Umbilical cord (tissue), 2 donors: ENCODE data around the gene STK32C. TPM values are rescaled to one million over a fixed set of nuclear protein-coding genes. Genes with fewer than 3 reads are reported as not detected.

Experiments
- DNase-seq: peaks from one replicate; pipeline ENCODE4 v3.0.0-alpha.2; 2015; ENCODE audit warnings: low spot score
- total RNA-seq: library from RNA; depleted of rRNA; stranded (reverse); fragments of >200 nt; gene quantifications from one replicate; pipeline ENCODE4 v1.2.3, GENCODE V29; 2014; ENCODE audit warnings: low replicate concordance; ENCODE audit not compliant: insufficient read depth

STK32C gene
- total RNA-seq, 1 donor from 2014 or later: not detected

GRCh38 chr10:132212816-132213215 is 94.9 kb downstream of the STK32C start:
- DNase-seq: no peak

- DNase-seq: no peak
Observed at GRCh38 chr10:132211246-132211645, 96.5 kb downstream of the STK32C start.

DNA sequence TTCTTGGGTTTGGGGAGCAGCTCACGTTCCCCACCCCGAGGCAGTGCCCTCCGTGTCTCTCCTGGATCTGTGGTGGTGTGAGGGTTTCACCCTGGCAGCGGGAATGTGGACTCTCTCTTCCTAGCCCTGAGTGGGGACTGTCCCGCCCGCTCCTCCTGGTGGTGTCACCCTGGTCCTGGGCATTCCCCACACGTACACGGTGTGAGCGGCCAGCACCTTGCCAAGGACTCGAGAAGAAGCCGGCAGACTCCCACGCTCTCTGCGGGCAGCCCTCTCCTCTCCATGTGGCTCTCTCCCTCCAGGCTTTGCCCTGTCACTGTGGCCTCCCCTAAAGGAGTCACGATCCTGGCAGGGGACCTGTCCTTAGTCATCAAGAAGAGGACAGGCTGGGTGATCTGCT is 97.0 kb downstream of the STK32C start:
- no peak for DNase-seq

DNA sequence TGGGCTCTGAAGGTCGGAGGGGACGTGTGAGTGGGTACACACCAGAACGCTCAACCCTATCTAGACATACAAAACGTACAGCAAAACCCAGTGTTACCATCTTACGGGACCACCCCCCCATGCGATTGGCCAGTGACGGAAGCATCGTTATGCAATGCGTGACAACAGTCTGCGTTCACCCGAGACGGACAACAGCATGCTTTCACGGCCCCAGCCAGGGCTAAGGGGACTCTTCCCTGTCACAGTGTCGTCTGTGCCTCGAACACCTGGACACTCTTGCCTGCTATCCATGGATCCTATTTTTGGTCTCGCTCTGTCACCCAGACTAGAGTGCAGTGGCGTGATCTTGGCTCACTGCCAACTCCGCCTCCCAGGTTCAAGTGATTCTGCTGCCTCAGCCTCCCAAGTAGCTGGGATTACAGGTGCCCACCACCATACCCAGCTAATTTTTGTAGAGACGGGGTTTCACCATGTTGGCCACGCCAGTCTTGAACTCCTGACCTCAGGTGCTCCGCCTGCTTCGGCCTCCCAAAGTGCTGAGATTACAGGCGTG is 97.7 kb downstream of the STK32C start:
- no peak for DNase-seq

- no peak for DNase-seq
Observed at GRCh38 chr10:132209130-132209529, 98.6 kb downstream of the STK32C start.

DNA sequence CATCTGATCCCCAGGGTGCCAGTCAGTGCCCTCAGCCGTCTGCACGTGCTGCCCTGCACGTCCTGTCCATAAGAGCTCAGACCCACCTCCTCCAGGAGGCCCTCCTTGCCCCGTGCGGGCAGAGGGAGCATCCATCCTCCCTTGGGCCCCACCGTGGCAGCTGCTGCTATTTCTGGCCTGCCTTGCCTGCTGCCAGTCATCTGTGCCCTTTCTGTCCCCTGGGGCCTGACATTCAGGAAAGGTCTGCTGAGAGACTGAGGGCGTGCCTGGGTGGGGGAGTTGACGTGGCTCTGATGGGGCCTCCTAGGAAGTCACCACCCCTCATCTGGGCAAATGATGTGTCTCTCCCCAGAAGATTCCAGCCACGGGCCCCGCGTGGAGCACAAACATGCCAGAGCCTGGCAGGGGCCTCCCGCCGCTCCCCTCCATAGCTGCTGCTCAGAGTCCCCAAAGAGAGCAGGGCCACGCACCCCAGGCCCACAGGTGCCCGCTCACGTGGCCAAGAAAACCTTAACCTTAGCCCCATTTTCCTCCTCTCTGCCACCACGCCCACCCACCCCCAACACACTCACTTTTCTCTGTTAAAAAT is 99.2 kb downstream of the STK32C start:
- DNase-seq: no peak

GRCh38 chr10:132207536-132208461 is 100.0 kb downstream of the STK32C start:
- DNase-seq: no peak

DNA sequence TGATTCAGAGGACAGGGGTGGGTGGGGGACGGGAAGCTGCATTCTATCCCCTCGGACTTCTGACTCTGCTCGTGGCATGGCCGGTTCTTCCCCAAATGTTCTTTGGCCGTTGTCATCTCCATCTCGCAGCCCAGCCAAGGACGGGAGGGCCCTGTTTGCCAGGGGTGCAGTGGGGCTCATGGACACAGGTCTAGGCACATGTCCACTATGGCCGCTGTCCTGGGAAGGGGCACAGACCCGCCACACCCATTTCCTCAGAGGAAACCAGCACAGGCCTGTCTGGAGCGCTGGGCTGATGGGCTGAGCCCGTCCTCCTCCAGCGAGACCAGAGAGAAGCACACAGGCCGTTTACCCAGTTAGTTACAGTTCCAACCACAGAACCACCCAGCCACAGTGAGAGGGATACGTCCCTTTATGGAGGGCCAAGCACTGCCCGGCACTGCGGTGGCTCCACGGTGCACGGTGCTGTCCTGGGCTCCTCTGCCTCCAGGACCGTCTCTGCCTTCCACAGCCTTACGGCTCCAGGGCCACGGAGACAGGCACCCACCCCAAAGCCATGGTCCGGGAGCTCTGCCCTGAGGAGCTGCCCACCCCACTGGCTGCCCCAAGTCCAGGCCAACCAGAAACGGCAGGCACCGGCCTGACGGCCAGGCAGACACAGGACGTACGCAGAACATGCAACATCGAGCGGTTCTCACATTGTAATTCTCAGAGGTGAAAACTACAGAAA is 100.8 kb downstream of the STK32C start:
- DNase-seq: no peak

DNA sequence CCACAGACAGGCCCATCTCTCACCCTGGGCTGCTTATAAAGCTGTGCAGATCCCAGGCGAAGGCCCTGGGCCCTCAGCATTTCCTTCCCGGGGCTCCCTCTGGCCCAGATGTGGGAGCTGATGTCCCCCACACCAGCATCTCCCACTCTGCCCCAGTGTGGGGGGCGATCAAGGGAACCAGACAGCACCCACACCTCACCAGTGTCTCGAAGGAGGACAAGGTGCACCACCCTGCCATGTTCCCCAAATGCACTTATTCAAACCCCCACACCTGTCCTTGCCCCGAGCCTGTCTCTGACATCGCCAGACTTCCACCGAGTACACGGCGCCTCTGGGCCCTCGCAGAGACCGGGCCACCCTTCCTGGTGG is 101.4 kb downstream of the STK32C start:
- DNase-seq: no peak

DNA sequence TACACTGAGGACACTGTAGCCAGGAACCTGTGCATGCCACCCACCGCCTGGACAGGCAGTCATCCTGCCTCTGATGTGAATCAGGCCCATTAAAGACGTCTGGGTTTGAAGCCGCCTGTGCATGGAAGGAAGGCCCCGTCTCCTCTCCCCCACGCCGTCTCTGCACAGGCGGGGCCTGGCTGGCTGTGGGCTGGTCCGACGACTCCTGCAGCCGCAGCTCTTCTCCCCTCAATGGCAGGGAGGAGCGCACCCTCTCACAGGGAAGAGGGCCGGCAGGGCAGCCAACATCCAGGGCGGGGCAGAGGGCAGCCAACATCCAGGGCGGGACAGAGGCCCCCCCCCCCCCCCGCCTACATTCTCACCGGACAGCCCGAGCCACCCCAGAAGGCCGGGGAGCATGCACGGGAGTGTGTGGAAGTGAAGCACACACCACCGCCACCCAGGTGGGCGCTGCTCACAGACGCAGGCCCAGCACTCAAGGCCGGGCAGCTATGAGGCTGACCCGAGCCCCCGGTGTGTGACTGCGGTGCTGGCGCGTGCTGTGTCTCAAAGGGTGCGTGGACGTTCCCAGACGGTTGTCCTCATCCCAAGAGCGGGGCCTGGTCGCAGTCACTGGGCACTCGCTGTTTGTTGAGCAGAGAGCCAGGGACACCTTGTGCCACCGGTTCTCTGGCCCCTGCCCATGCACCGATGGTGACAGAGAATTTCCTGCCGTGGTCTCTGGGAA is 101.9 kb downstream of the STK32C start:
- DNase-seq: no peak

GRCh38 chr10:132204781-132205473 is 102.8 kb downstream of the STK32C start:
- no peak for DNase-seq

GRCh38 chr10:132204078-132204780 is 103.5 kb downstream of the STK32C start:
- no peak for DNase-seq

- DNase-seq: no peak
Observed at GRCh38 chr10:132203256-132204077, 104.3 kb downstream of the STK32C start.

DNA sequence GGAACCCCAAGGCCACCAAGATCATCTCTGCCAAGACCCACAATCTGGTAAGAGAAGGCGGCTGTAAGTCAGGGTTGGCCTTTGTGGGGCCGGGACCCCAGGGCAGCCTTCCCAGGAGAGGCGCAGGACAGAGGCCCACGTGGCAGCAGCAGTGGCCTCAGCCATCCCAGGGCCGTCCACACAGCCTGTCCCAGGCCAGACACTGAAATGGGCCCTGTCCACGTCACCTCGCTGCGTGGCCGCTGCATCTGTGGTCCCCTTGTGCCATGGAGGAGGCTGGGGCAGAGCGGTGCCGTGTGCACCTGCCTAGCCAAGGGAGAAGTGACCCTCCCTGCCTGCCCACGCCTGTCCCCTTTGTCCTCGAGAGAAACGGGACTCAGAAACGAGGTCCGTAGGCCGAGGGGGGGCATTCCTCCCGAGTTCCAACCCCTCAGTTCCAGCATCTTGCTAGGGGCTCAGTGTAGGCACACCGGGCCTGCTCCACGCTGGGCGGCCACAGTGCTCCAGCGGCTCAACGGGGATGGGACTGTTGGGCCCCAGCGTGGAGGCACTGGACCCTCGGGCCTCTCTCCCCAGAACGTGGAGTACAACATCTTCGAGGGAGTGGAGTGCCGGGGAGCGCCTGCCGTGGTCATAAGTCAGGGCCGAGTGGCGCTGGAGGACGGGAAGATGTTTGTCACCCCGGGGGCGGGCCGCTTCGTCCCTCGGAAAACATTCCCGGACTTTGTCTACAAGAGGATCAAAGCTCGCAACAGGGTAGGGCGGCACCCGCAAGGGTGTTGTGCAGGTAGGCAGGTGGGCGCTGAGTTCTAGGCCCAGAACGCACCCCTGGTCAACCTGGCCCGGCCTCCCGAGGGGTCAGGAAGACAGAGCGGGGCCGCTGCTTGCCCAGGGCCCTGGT is 105.4 kb downstream of the STK32C start:
- DNase-seq: no peak

GRCh38 chr10:132201111-132201969 is 106.4 kb downstream of the STK32C start:
- no peak for DNase-seq

DNA sequence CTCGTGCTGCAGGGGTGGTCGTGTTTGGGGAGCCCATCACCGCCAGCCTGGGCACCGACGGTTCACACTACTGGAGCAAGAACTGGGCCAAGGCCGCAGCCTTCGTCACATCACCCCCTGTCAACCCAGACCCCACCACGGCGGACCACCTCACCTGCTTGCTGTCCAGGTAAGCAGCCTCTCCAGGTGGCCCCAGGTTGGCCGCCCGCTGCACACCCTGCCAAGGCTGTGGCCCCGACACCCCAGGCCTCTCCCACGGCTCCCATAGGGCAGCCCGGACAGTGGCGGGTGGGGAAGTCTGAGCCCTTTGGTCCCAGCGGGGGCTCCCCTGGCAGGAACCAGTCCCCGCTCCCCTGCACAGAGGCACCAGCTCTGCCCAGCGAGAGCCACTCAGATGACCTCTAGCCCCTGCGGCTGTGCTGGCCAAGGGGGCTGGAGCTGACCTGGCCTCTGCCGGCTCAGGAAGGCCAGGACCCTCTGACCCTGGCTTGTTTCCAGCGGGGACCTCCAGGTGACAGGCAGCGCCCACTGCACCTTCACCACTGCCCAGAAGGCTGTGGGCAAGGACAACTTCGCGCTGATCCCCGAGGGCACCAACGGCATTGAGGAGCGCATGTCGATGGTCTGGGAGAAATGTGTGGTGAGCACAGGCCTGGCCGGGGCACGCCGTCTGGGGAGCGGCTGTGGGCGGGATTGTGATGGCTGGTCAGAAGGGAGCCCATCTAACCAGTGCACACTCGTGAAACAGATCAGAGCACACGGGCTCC is 107.2 kb downstream of the STK32C start:
- DNase-seq: no peak
